ENCODE data around the gene ATN1.
A peak's percentile ranks its signal among the peaks of the same experiment; 100 is the strongest.
"Not testable (repeated sequence)": the region's sequence is repeated elsewhere in the genome, so short reads cannot be mapped to it uniquely, and the experiment has no call there.

ATN1 gene

GRCh38 chr12:6927379-6928021 is at the start of gene ATN1:
TSS of gene ATN1 (plus strand) at chr12:6927959. CDS start at chr12:6934002, 6,043 bp downstream.
- DNase-seq, result peak; percentile 77

- DNase-seq, result not testable (repeated sequence)
These were observed 47.9 kb upstream of the ATN1 start for GRCh38 chr12:6879824-6880223.

- DNase-seq, result no peak
These were observed 44.5 kb upstream of the ATN1 start for GRCh38 chr12:6883252-6883651.

- no peak for DNase-seq
These were observed 44.1 kb upstream of the ATN1 start for GRCh38 chr12:6883683-6884082.

GRCh38 chr12:6884539-6884938 is 43.2 kb upstream of the ATN1 start:
- no peak for DNase-seq

GRCh38 chr12:6886206-6886999 is 41.4 kb upstream of the ATN1 start:
- not testable (repeated sequence) for DNase-seq

- DNase-seq, result no peak
These were observed 40.3 kb upstream of the ATN1 start for GRCh38 chr12:6887460-6887859.

- no peak for DNase-seq
These were observed 39.4 kb upstream of the ATN1 start for GRCh38 chr12:6888360-6888759.

- DNase-seq, result not testable (repeated sequence)
These were observed 39.0 kb upstream of the ATN1 start for GRCh38 chr12:6888794-6889193.

- not testable (repeated sequence) for DNase-seq
These were observed 37.8 kb upstream of the ATN1 start for GRCh38 chr12:6889775-6890573.

GRCh38 chr12:6890789-6891645 is 36.7 kb upstream of the ATN1 start:
- peak; percentile 96 for DNase-seq

GRCh38 chr12:6891646-6892001 is 36.1 kb upstream of the ATN1 start:
- no peak for DNase-seq

GRCh38 chr12:6892683-6893082 is 35.1 kb upstream of the ATN1 start:
- DNase-seq, result not testable (repeated sequence)

GRCh38 chr12:6894321-6894720 is 33.4 kb upstream of the ATN1 start:
- no peak for DNase-seq

GRCh38 chr12:6896846-6897435 is 30.8 kb upstream of the ATN1 start:
- no peak for DNase-seq

GRCh38 chr12:6899427-6899826 is 28.3 kb upstream of the ATN1 start:
- DNase-seq, result no peak

GRCh38 chr12:6899837-6900519 is 27.8 kb upstream of the ATN1 start:
- DNase-seq, result no peak

GRCh38 chr12:6902448-6902847 is 25.3 kb upstream of the ATN1 start:
- DNase-seq, result no peak

- no peak for DNase-seq
These were observed 24.0 kb upstream of the ATN1 start for GRCh38 chr12:6903722-6904121.

- peak; percentile 97 for DNase-seq
These were observed 23.2 kb upstream of the ATN1 start, which contains the start of gene LRRC23 for GRCh38 chr12:6904280-6905276. TSS of gene LRRC23 (plus strand) at chr12:6904822. CDS start at chr12:6905634, 812 bp downstream.
